ENCODE results near the gene ESRRB.

ESRRB gene

DNA sequence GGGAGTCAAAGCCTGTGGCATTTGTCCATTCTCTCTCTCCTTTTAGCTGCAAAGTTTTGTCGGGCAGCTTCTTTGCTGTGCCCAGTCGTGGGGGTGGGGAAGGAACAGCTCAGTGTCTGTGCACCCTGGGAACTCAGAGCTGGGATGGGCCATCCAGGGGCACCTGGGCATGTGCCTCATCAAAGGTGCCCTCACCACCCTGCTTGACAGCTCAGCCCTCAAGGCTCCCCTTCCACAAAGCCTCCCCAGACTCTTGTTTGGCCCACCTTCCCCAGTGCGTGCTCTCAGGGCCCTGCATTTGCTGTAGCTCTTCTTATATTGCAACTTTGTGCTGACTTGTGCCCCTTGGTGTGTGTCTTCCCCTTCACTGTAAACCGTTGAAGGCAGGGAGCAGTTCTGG, 112.6 kb downstream of the ESRRB start:
- H3K27ac ChIP-seq: no peak overlapping the region

GRCh38 chr14:76489667-76490066, 113.7 kb downstream of the ESRRB start:
- Histone ChIP-seq H3K36me3 (no peaks in the 10 kb centered on the region), H3K27ac (no peak overlapping the region), H3K9me3 (ENCODE audit: severe bottlenecking) (no peaks in the 10 kb centered on the region), H3K27me3 (ENCODE audit: insufficient read depth, low read depth, severe bottlenecking) (no peaks in the 10 kb centered on the region), H3K4me3 (ENCODE audit: low read depth, low read length) (no peak overlapping the region)
- TF ChIP-seq CTCF (IDR thresholded peaks at IDR 0.05; ENCODE audit: low read depth, low read length): no peak
- no peak for DNase-seq

More for the DNA sequence above, 112.6 kb downstream of the ESRRB start:
- H3K36me3 ChIP-seq: no peaks in the 10 kb centered on the region
- no peak for TF ChIP-seq CTCF (IDR thresholded peaks at IDR 0.05; ENCODE audit: low read depth, low read length)
- DNase-seq: no peak
- H3K9me3 ChIP-seq (ENCODE audit: severe bottlenecking): no peaks in the 10 kb centered on the region
- H3K27me3 ChIP-seq (ENCODE audit: insufficient read depth, low read depth, severe bottlenecking): no peaks in the 10 kb centered on the region
- no peak overlapping the region for H3K4me3 ChIP-seq (ENCODE audit: low read depth, low read length)

GRCh38 chr14:76490111-76490510, 114.2 kb downstream of the ESRRB start:
- Histone ChIP-seq H3K4me3 (ENCODE audit: low read depth, low read length) (no peak overlapping the region), H3K36me3 (no peaks in the 10 kb centered on the region), H3K27me3 (ENCODE audit: insufficient read depth, low read depth, severe bottlenecking) (no peaks in the 10 kb centered on the region), H3K9me3 (ENCODE audit: severe bottlenecking) (no peaks in the 10 kb centered on the region), H3K27ac (no peak overlapping the region)
- no peak for DNase-seq
- TF ChIP-seq CTCF (IDR thresholded peaks at IDR 0.05; ENCODE audit: low read depth, low read length): no peak

DNA sequence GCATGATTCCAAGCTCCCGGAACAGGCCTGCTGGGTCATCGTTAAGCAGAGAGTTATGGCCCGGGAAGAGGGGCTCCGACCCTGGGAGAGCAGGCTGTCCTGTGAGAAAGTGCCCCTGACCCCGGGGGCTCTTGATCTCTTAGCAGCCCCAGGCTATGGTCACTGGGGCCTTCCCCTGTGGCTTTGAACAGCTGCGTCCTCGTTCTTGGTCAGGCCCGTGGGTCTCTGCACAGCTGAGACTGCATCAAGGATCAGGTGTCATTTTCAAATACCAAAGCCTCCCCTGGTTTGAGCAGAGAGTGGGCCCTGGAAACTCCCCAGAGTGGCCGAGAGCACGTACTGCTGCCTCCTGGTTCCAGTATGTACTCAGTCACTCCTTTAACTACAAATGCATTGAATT, 114.8 kb downstream of the ESRRB start:
- Histone ChIP-seq H3K9me3 (ENCODE audit: severe bottlenecking) (no peaks in the 10 kb centered on the region), H3K36me3 (no peaks in the 10 kb centered on the region), H3K27ac (no peak overlapping the region), H3K4me3 (ENCODE audit: low read depth, low read length) (no peak overlapping the region), H3K27me3 (ENCODE audit: insufficient read depth, low read depth, severe bottlenecking) (no peaks in the 10 kb centered on the region)
- no peak for DNase-seq
- TF ChIP-seq CTCF (IDR thresholded peaks at IDR 0.05; ENCODE audit: low read depth, low read length): no peak

- no peaks in the 10 kb centered on the region for H3K36me3 ChIP-seq
- no peak for TF ChIP-seq CTCF (IDR thresholded peaks at IDR 0.05; ENCODE audit: low read depth, low read length)
Observed at GRCh38 chr14:76491172-76491930, 115.4 kb downstream of the ESRRB start.

DNA sequence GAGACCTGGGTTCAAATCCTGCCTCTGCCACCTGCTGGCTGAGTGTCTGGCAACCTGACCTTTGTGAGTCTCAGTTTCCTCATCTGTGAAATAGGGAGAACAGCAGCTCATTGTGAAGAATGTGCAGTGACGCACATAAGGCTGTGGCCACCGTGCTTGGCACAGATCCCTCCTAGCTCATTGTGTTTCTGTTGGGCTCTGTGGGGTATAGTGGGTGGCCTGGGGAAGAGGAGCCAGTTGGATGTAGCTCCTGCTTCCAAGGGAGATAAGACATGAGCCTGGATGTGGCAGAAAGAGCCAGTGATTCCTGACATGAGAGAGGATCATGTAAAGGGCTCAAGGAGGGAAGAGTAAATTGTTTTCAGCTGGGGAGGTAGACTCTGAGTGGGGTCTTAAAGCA, 120.0 kb downstream of the ESRRB start:
- Histone ChIP-seq H3K27ac (no peak overlapping the region), H3K27me3 (ENCODE audit: insufficient read depth, low read depth, severe bottlenecking) (no peaks in the 10 kb centered on the region), H3K36me3 (no peaks in the 10 kb centered on the region), H3K4me3 (ENCODE audit: low read depth, low read length) (no peak overlapping the region), H3K9me3 (ENCODE audit: severe bottlenecking) (no peaks in the 10 kb centered on the region)
- TF ChIP-seq CTCF (IDR thresholded peaks at IDR 0.05; ENCODE audit: low read depth, low read length): no peak
- DNase-seq: no peak

More at GRCh38 chr14:76491172-76491930, 115.4 kb downstream of the ESRRB start:
- Histone ChIP-seq H3K4me3 (ENCODE audit: low read depth, low read length) (no peak overlapping the region), H3K27me3 (ENCODE audit: insufficient read depth, low read depth, severe bottlenecking) (no peaks in the 10 kb centered on the region), H3K27ac (no peak overlapping the region), H3K9me3 (ENCODE audit: severe bottlenecking) (no peaks in the 10 kb centered on the region)
- DNase-seq: no peak

Measured in WERI-Rb-1 (cell line).